PC-3 (cell line): ENCODE data around the gene FBXW10B.
"Not testable (repeated sequence)": the region's sequence is repeated elsewhere in the genome, so short reads cannot be mapped to it uniquely, and the experiment has no call there.

Source experiments
- CTCF ChIP-seq: fragments of 300-600 bp; sonication (generic); conservative IDR thresholded peaks from 2 replicates; pipeline ENCODE4 v1.5.1; 2017; ENCODE audit warnings: antibody characterized with exemption, low read depth, mild to moderate bottlenecking, low read length
- EZH2 ChIP-seq: fragments of 300-600 bp; sonication (generic); IDR thresholded peaks from one replicate; pipeline ENCODE4 v1.6.1; 2017; ENCODE audit warnings: antibody characterized with exemption, mild to moderate bottlenecking, low read length; ENCODE audit not compliant: unreplicated experiment
- EZH2phosphoT487 ChIP-seq: fragments of 300-600 bp; sonication (generic); IDR thresholded peaks from 2 replicates; pipeline ENCODE4 v1.6.1; 2018; ENCODE audit warnings: mild to moderate bottlenecking, antibody characterized with exemption, low read length, borderline replicate concordance

- not testable (repeated sequence) for TF ChIP-seq CTCF, EZH2, EZH2phosphoT487
These were observed 26.4 kb upstream of the FBXW10B start for GRCh38 chr17:15645942-15646312.
